Mucosa of stomach (tissue), 1 donor: Measurements from ENCODE around the gene TSPEAR.
"Not testable (repeated sequence)": the region's sequence is repeated elsewhere in the genome, so short reads cannot be mapped to it uniquely, and the experiment has no call there.

Experiments used
- H3K27me3 ChIP-seq: one replicate; pipeline ENCODE4 v1.7.0; 2013; ENCODE audit warnings: mild to moderate bottlenecking, low read length; ENCODE audit not compliant: control insufficient read depth, insufficient read depth
- H3K36me3 ChIP-seq: one replicate; pipeline ENCODE4 v1.7.0; 2013; ENCODE audit warnings: low read length; ENCODE audit not compliant: control insufficient read depth, insufficient read depth
- H3K4me1 ChIP-seq: one replicate; pipeline ENCODE4 v1.7.0; 2013; ENCODE audit warnings: mild to moderate bottlenecking, low read length; ENCODE audit not compliant: control insufficient read depth, insufficient read depth
- H3K4me3 ChIP-seq: one replicate; pipeline ENCODE4 v1.7.0; 2013; ENCODE audit warnings: low read length
- H3K9ac ChIP-seq: one replicate; pipeline ENCODE4 v1.7.0; 2013; ENCODE audit warnings: mild to moderate bottlenecking, low read length, moderate library complexity
- H3K9me3 ChIP-seq: one replicate; pipeline ENCODE4 v1.7.0; 2013; ENCODE audit warnings: mild to moderate bottlenecking, low read length, moderate library complexity; ENCODE audit not compliant: control insufficient read depth
- donor health status: Pancreatic carcinoma.

TSPEAR gene

DNA sequence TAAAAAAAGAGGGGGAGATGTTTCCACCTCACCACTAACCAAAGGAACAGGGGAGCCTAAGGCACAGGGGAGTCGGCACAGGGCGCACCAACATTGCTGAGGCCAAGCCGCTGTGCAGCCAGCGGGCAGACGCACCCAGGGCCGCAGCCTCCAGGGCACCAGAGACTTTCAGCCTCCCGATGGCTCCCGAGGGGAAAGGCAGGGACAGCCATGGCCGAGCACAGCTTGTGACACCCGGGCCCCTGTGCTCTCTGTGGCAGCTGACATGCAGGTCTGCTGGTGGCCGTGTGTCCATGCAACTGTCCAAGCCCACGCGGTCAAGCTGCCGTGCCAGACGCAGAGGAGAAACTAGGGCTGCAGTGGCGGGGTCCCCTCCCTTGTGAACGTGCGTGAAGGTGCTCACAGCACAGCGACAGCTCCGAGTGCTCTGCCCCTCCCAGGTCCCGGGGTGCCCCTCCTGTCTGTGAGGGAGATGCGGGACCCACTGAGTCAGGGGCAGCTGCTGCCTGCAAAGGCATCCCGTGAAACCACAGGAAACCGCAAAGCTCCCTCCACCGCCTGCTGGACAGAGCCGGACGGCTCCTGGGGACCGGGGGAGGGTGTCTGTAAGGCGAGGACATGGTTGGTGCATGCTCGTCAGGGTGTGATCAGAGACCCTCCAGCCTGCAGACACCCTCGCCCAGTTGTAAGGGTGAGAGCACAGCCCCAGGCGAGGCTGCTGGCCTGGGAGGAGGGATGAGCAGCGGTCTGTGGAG lies 62.6 kb downstream of the TSPEAR start:
- no peaks in the 10 kb centered on the region for H3K27me3 ChIP-seq
- no peaks in the 10 kb centered on the region for H3K9me3 ChIP-seq
- H3K4me1 ChIP-seq: no peaks in the 10 kb centered on the region
- H3K4me3 ChIP-seq: no peak overlapping the region
- H3K36me3 ChIP-seq: no peaks in the 10 kb centered on the region
- H3K9ac ChIP-seq: no peak overlapping the region

DNA sequence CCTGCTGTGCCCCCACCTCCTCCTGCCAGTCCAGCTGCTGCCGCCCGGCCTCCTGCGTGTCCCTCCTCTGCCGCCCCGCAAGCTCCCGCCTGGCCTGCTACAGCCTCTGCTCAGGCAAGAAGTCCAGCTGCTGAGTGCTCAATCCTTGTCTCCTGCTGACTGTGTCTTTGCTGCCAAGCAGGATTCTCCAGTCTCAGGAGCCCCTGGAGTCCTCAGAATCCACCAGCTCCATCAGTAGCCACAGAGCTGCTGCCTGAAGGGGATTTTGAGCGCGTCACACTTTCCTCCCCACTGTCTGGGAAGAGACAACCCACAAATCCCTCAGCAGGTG lies 64.2 kb downstream of the TSPEAR start:
- H3K4me1 ChIP-seq: no peaks in the 10 kb centered on the region

DNA sequence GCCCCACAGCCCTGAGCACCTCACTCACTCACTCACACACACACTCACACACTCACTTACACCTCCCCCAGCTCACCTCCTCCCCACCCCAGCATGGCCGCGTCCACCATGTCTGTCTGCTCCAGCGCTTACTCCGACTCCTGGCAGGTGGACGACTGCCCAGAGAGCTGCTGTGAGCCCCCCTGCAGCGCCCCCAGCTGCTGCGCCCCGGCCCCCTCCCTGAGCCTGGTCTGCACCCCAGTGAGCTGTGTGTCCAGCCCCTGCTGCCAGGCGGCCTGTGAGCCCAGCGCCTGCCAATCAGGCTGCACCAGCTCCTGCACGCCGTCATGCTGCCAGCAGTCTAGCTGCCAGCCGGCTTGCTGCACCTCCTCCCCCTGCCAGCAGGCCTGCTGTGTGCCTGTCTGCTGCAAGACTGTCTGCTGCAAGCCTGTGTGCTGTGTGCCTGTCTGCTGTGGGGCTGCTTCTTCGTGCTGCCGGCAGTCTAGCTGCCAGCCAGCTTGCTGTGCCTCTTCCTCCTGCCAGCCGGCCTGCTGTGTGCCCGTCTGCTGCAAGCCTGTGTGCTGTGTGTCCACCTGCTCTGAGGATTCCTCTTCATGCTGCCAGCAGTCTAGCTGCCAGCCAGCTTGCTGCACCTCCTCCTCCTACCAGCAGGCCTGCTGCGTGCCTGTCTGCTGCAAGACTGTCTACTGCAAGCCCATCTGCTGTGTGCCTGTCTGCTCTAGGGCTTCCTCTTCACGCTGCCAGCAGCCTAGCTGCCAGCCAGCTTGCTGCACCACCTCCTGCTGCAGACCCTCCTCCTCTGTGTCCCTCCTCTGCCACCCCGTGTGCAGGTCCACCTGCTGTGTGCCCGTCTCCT lies 64.8 kb downstream of the TSPEAR start, which contains the start of gene KRTAP10-11:
KRTAP10-11 (plus strand) TSS at position 49 of the 856 bp plus-strand sequence; CDS start at position 94, 45 bp downstream.
- H3K9me3 ChIP-seq, H3K4me1 ChIP-seq, H3K27me3 ChIP-seq, H3K4me3 ChIP-seq, H3K9ac ChIP-seq, H3K36me3 ChIP-seq: not testable (repeated sequence)

More for the DNA sequence above, 64.2 kb downstream of the TSPEAR start:
- no peaks in the 10 kb centered on the region for H3K36me3 ChIP-seq
- no peaks in the 10 kb centered on the region for H3K9me3 ChIP-seq
- no peak overlapping the region for H3K9ac ChIP-seq
- no peak overlapping the region for H3K4me3 ChIP-seq
- H3K27me3 ChIP-seq: no peaks in the 10 kb centered on the region

DNA sequence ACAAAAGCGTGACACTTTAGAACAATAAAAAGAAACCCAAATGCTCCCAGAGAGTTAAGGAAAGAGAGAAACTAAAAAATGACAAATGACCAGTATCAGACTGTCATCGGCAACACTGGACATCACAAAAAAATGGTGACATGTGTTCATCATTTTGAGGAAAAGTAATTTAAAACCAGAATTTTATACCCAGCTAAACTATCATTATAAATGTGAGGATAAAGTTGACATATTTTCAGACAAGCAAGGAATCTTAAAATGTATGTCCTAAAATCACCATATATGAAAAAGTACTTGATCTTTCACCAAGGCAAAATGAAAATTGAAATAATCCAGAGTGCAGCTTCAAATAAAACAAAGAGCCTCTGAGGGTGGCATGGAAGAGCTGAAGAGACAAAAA lies 66.5 kb downstream of the TSPEAR start:
- Histone ChIP-seq H3K27me3 (peaks cover 3% of the 10 kb centered on the region), H3K9ac (no peak overlapping the region), H3K36me3 (no peaks in the 10 kb centered on the region), H3K9me3 (no peaks in the 10 kb centered on the region), H3K4me1 (no peaks in the 10 kb centered on the region), H3K4me3 (no peak overlapping the region)

DNA sequence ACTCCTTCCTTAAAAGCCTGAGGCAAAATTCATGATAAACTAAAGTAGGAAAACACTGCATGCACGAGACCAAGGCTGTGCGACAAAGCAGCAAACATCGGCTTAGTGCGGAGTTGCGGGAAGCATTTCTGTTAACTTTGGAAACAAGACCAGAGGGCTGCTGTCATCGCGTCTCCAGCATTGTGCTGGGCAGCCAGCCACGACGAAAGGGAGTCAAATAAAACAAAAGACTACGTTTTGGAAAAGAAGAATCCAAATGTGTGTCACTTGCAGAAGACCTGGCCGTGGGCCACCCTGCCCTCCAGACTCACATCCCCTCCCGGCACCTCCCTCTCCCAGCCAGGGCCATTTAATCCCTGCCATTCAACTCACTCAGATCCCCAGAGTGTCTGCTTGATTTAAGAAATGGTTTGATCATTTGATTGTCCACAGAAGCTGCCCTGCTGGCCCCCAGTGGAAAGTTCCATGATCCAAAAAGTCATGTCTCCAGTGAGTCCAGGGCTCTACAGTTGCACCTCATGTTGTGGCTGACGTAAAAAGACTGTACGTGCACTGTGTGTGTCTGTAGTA lies 67.5 kb downstream of the TSPEAR start:
- H3K27me3 ChIP-seq: peaks cover 3% of the 10 kb centered on the region
- H3K36me3 ChIP-seq: no peaks in the 10 kb centered on the region
- no peak overlapping the region for H3K4me3 ChIP-seq
- H3K4me1 ChIP-seq: no peaks in the 10 kb centered on the region
- H3K9ac ChIP-seq: no peak overlapping the region
- no peaks in the 10 kb centered on the region for H3K9me3 ChIP-seq

DNA sequence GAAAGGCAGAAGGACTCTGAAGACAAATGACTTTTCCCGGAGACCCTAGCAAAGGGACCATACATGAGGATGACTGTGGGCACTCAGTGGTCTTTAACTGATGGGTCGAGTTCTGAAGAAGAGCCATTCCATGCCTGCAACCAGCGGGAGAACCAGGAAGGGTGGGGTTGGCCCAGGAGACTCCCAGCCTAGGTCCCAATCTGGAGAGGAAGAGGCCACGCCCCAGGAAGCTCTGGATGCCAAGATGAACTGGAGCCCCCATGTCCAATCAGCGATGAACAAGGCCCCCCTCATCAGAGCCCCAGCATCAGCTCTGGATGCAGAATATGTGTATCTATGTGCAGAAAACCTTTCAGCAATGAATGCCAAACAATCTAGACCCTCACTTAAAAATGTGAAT lies 70.6 kb downstream of the TSPEAR start:
- Histone ChIP-seq H3K36me3 (no peaks in the 10 kb centered on the region), H3K4me3 (no peak overlapping the region), H3K9me3 (no peaks in the 10 kb centered on the region), H3K9ac (no peak overlapping the region), H3K4me1 (no peaks in the 10 kb centered on the region), H3K27me3 (peaks cover 3% of the 10 kb centered on the region)

DNA sequence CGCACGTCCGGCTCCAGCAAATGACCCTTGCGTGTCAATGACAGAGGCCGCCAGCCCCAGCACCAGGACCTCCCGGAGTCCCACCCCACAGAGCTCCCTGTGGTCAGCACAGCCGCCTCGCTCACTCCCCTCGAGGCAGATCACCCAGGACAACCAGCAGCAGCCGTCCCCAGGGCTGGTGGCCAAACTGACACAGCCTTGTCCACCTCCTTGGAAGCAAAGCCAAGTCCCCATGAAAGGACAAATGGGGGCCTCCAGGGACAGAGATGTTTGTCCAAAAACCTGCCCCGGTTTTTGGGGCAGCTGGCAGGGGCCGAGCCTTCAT lies 72.1 kb downstream of the TSPEAR start:
- Histone ChIP-seq H3K27me3 (peaks cover 3% of the 10 kb centered on the region), H3K4me3 (no peak overlapping the region), H3K4me1 (no peaks in the 10 kb centered on the region), H3K9me3 (no peaks in the 10 kb centered on the region), H3K36me3 (no peaks in the 10 kb centered on the region), H3K9ac (no peak overlapping the region)

DNA sequence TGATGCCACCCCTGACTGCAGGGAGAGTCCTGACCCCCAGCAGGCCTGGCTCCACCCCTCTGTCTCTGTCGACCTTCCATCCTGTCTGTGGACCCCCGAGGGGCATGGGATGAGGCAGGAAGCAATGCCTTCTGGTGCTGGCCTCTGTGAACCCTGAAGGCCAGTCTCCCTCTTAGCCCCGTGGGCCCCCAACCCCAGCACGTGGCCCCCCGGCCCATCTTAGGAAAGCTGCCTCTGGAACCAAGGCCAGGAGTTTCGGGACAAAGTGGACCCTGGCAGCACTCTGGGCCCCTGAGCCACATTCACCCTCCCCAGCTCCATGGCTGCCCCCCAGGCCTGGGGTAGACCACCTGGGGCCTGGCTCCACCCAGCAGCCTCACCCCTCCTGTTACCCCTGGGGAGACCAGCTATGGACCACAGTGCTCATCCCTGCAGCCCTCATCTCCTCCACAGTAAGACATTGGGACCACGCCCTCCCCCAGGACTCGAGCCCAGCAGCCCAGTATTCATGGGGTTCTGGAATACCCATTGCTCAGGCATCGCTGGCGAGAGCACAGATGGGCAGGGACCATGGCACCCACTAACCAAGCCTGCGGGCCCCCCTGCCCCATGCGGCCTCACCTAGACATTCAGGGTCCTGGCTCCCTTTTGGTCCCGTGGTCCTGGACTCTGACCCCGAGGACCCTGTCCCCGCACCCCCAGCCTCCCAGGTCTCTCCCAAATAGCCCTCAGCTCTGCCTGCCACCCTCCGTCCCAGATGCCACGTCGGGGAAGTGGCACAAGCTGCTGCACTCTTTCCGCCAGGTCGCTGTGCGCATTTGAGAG lies 72.7 kb downstream of the TSPEAR start:
- not testable (repeated sequence) for H3K4me3 ChIP-seq, H3K36me3 ChIP-seq, H3K27me3 ChIP-seq, H3K4me1 ChIP-seq, H3K9ac ChIP-seq, H3K9me3 ChIP-seq

DNA sequence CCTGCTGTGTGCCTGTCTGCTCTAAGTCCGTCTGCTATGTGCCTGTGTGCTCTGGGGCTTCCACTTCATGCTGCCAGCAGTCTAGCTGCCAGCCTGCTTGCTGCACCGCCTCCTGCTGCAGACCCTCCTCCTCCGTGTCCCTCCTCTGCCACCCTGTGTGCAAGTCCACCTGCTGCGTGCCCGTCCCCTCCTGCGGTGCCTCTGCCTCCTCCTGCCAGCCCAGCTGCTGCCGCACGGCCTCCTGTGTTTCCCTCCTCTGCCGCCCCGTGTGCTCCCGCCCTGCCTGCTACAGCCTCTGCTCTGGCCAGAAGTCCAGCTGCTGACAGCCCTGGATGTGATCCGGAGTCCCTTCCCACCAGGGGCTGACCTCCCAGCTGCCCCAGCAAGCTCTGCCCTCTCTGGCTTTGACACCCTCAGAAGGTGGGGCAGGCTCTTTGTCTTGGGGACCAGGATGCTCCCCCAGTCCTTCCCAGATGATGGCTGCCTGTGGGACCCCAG lies 73.5 kb downstream of the TSPEAR start:
- H3K9me3 ChIP-seq, H3K36me3 ChIP-seq, H3K4me3 ChIP-seq, H3K9ac ChIP-seq, H3K27me3 ChIP-seq, H3K4me1 ChIP-seq: not testable (repeated sequence)

DNA sequence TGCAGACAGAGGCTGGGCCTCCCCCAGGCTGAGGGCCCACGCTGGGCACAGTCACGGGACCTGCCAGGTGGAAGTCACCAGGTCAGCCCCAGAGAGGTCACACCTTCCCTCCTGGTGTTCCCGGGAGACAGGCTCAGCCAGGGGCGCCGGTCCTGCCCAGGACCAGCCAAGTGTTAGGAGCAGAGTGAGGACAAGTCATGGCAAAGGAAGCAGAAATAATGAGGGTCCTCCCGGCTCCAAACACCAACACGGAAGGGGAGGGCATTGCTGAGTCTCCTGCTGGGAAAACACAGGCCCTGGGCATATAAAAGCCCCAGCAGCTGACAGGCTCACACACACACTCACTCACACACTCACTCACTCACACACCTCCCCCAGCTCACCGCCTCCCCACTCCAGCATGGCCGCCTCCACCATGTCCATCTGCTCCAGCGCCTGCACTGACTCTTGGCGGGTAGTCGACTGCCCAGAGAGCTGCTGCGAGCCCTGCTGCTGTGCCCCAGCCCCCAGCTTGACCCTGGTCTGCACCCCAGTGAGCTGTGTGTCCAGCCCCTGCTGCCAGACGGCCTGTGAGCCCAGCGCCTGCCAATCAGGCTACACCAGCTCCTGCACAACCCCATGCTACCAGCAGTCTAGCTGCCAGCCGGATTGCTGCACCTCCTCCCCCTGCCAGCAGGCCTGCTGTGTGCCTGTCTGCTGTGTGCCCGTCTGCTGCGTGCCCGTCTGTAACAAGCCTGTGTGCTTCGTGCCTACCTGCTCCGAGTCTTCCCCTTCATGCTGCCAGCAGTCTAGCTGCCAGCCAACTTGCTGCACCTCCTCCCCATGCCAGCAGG lies 74.1 kb downstream of the TSPEAR start, which contains the start of gene KRTAP10-10:
KRTAP10-10 (plus strand) TSS at position 339 of the 833 bp plus-strand sequence; CDS start at position 401, 62 bp downstream.
- no peaks in the 10 kb centered on the region for H3K9me3 ChIP-seq

More for the DNA sequence above, 74.1 kb downstream of the TSPEAR start, which contains the start of gene KRTAP10-10:
- Histone ChIP-seq H3K27me3 (peaks cover 3% of the 10 kb centered on the region), H3K4me3 (no peak within 1 kb of the TSS), H3K36me3 (no peaks in the 10 kb centered on the region), H3K4me1 (no peaks in the 10 kb centered on the region), H3K9ac (no peak within 1 kb of the TSS)
